Stimulated activated CD8-positive, alpha-beta memory T cell treated with anti-CD3 and anti-CD28 coated beads, Interleukin-15, amount 100 ng/mL, for 24 hours (primary cell): ENCODE data around the gene SLC35G3.
"Not testable (repeated sequence)": the region's sequence is repeated elsewhere in the genome, so short reads cannot be mapped to it uniquely, and the experiment has no call there.

ENCODE experiments used
- DNase-seq: peaks from one replicate; pipeline ENCODE4 v3.0.0-alpha.2; 2020; ENCODE audit warnings: low read depth

The SLC35G3 gene

GRCh38 chr17:35194001-35194400 lies at the start of gene SLC35G3:
SLC35G3 (minus strand) TSS chr17:35194393; CDS start chr17:35194307, 86 bp downstream.
- not testable (repeated sequence) for DNase-seq

- no peak for DNase-seq
Measured at GRCh38 chr17:35243561-35244340, 49.6 kb upstream of the SLC35G3 start.

GRCh38 chr17:35242805-35243560 lies 48.8 kb upstream of the SLC35G3 start, which contains the start of gene SLFN5:
SLFN5 (plus strand) TSS chr17:35243072; CDS start chr17:35258691, 15,619 bp downstream.
- DNase-seq, result peak; percentile 75

- peak; percentile 39 for DNase-seq
Measured at GRCh38 chr17:35242158-35242804, 48.1 kb upstream of the SLC35G3 start.

- DNase-seq, result no peak
Measured at GRCh38 chr17:35241520-35241919, 47.3 kb upstream of the SLC35G3 start.

GRCh38 chr17:35240861-35241260 lies 46.7 kb upstream of the SLC35G3 start:
- no peak for DNase-seq

GRCh38 chr17:35239823-35240222 lies 45.6 kb upstream of the SLC35G3 start:
- DNase-seq, result no peak

- DNase-seq, result no peak
Measured at GRCh38 chr17:35238821-35239220, 44.6 kb upstream of the SLC35G3 start.

- DNase-seq, result no peak
Measured at GRCh38 chr17:35236821-35237220, 42.6 kb upstream of the SLC35G3 start.

- no peak for DNase-seq
Measured at GRCh38 chr17:35235917-35236316, 41.7 kb upstream of the SLC35G3 start.

- no peak for DNase-seq
Measured at GRCh38 chr17:35235289-35235688, 41.1 kb upstream of the SLC35G3 start.

- not testable (repeated sequence) for DNase-seq
Measured at GRCh38 chr17:35234315-35234714, 40.1 kb upstream of the SLC35G3 start.

- DNase-seq, result no peak
Measured at GRCh38 chr17:35229638-35230037, 35.4 kb upstream of the SLC35G3 start.

GRCh38 chr17:35227546-35227945 lies 33.4 kb upstream of the SLC35G3 start:
- DNase-seq, result no peak

- no peak for DNase-seq
Measured at GRCh38 chr17:35224436-35224835, 30.2 kb upstream of the SLC35G3 start.

GRCh38 chr17:35222452-35222851 lies 28.3 kb upstream of the SLC35G3 start:
- no peak for DNase-seq

- DNase-seq, result no peak
Measured at GRCh38 chr17:35218915-35219314, 24.7 kb upstream of the SLC35G3 start.

GRCh38 chr17:35217107-35217506 lies 22.9 kb upstream of the SLC35G3 start:
- no peak for DNase-seq

GRCh38 chr17:35214631-35215273 lies 20.6 kb upstream of the SLC35G3 start:
- DNase-seq, result no peak

GRCh38 chr17:35214192-35214591 lies 20.0 kb upstream of the SLC35G3 start:
- no peak for DNase-seq

GRCh38 chr17:35213412-35213940 lies 19.3 kb upstream of the SLC35G3 start:
- no peak for DNase-seq

GRCh38 chr17:35212668-35213067 lies 18.5 kb upstream of the SLC35G3 start:
- DNase-seq, result no peak
